ACC112 (cell line): ENCODE data around the gene DNM3.

Source experiments
- H2AFZ ChIP-seq: fragments of 200-600 bp; sonication (generic); one replicate; pipeline ENCODE4 v1.6.0; 2017; ENCODE audit warnings: antibody characterized with exemption, low read length; ENCODE audit not compliant: unreplicated experiment
- H3K27ac ChIP-seq: fragments of 200-600 bp; sonication (generic); 2 replicates; pipeline ENCODE4 v1.5.1; 2014; ENCODE audit warnings: low read depth, mild to moderate bottlenecking, antibody characterized with exemption, low read length, moderate library complexity
- H3K27me3 ChIP-seq: fragments of 200-600 bp; sonication (generic); 2 replicates; pipeline ENCODE4 v1.6.1; 2014; ENCODE audit warnings: mild to moderate bottlenecking, antibody characterized with exemption, low read length, moderate library complexity, mixed read lengths; ENCODE audit not compliant: insufficient read depth
- H3K36me3 ChIP-seq: fragments of 200-600 bp; sonication (generic); 2 replicates; pipeline ENCODE4 v1.6.1; 2016; ENCODE audit warnings: mild to moderate bottlenecking, antibody characterized with exemption, low read length, moderate library complexity, mixed read lengths; ENCODE audit not compliant: insufficient read depth
- H3K4me1 ChIP-seq: fragments of 200-600 bp; sonication (generic); one replicate; pipeline ENCODE4 v1.6.1; 2016; ENCODE audit warnings: low read length, mixed read lengths; ENCODE audit not compliant: insufficient read depth, unreplicated experiment, control insufficient read depth
- H3K4me3 ChIP-seq: fragments of 200-600 bp; sonication (generic); 2 replicates; pipeline ENCODE4 v1.5.1; 2014; ENCODE audit warnings: mild to moderate bottlenecking, low read depth, low read length
- H3K79me2 ChIP-seq: fragments of 200-600 bp; sonication (generic); one replicate; pipeline ENCODE4 v1.6.0; 2016; ENCODE audit warnings: low read length; ENCODE audit not compliant: control insufficient read depth, unreplicated experiment, insufficient read depth

Gene DNM3

DNA sequence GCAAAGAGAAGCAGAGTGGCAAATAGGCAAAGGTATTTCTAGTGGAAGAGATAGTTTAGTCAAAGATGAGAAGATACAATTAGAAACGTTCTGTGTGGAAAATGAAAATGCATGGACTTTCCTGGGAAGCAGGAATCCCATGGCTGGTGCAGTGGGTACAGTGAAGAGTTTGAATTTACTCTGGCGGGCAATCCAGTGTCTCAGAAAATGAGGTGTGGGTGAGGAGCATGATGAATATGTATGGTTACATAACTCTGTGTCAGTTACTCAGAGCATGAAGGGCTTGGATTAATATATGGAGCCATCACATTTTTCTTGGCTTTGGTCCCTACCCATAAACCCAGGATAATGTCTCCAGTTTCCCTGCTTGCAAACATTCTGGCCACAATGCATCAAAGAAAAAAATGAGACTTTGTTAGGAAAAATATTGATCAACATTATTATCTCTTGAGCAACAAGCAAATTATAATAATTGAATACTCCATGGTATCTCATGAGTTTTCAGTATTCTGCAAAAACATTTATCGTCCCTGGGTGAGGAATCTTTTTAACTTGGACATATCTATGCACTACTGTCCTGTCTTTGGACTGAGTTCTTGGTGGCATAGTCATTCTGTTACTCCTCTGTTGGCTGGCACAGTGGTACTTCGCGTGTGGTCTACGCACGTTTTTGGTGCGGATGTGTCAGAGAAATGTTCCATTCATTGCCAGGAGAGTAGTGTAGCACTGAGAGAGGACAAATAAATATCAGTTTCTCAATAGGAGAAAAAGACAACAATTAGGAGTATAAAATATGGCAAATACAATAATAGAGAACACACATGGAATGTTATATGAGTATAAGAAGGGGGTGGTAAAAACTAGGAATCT lies 405.5 kb downstream of the DNM3 start:
- Histone ChIP-seq H3K79me2 (no peaks in the 10 kb centered on the region), H3K36me3 (no peaks in the 10 kb centered on the region), H3K27ac (no peak overlapping the region), H3K4me3 (no peak overlapping the region), H3K27me3 (no peaks in the 10 kb centered on the region), H2AFZ (no peak overlapping the region), H3K4me1 (peaks cover 4% of the 10 kb centered on the region)

DNA sequence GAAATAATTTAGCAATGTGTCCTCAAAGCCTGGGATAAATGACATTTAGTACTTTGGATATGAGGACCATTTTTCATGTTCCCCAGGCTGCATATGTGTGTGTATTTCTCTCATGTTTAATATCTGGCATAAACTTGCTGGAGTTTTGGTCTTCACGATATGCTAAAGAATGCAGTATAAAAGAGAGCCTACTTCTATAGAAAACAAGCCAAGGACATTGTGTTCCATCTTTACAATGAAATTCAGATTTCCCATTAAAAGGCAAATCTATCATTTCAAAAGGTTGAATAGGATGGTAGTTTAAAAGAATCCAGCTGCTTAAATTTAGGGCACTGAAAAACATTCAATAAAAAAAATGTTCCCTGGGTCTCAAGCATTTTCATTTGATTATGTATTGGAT lies 410.2 kb downstream of the DNM3 start:
- H3K27me3 ChIP-seq, result no peaks in the 10 kb centered on the region
- no peaks in the 10 kb centered on the region for H3K79me2 ChIP-seq
- no peak overlapping the region for H3K4me3 ChIP-seq
- H3K27ac ChIP-seq, result no peak overlapping the region
- peaks cover 36% of the 10 kb centered on the region for H3K4me1 ChIP-seq
- no peak overlapping the region for H2AFZ ChIP-seq
- H3K36me3 ChIP-seq, result no peaks in the 10 kb centered on the region

DNA sequence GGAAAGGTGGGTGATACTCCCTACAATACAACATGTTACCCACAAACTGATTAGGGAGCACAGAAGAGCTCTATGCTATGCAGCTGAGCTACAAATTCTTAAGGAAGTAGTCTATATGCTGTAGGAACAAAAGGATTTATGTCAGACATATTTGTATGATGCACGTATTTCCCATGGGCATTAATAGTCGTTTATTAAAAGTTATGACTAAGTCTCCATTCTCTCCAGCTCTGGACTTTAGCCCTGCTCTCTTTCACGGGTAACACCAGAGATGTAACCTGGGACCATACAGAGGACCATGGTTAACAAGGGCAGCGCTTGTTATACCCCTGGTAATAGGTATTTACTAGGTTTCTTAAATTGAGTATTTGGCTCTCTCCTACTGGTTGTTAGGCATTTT lies 411.0 kb downstream of the DNM3 start:
- Histone ChIP-seq H3K79me2 (no peaks in the 10 kb centered on the region), H3K27ac (no peak overlapping the region), H3K4me3 (no peak overlapping the region), H2AFZ (no peak overlapping the region), H3K27me3 (no peaks in the 10 kb centered on the region), H3K36me3 (no peaks in the 10 kb centered on the region), H3K4me1 (peaks cover 36% of the 10 kb centered on the region)

DNA sequence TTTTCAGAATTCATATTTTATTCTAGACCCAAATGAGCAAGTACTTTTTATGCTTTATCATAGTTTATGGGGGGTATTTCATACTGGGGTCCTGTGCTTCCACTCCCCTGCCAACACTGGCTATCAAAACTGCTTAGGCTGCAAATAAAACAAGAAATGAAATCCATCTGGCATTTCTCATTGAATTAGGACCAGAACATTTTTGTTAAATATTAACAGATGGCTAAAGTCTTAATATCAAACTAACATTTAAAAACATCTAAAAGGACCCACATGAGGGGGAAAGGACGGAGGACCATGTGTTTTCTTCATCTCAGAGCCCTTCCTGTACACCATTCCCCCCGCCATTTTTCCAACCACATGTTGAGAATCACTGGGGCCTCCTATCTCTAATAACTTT lies 411.7 kb downstream of the DNM3 start:
- no peaks in the 10 kb centered on the region for H3K27me3 ChIP-seq
- no peak overlapping the region for H3K27ac ChIP-seq
- no peaks in the 10 kb centered on the region for H3K79me2 ChIP-seq
- no peaks in the 10 kb centered on the region for H3K36me3 ChIP-seq
- peaks cover 36% of the 10 kb centered on the region for H3K4me1 ChIP-seq
- no peak overlapping the region for H3K4me3 ChIP-seq
- no peak overlapping the region for H2AFZ ChIP-seq

DNA sequence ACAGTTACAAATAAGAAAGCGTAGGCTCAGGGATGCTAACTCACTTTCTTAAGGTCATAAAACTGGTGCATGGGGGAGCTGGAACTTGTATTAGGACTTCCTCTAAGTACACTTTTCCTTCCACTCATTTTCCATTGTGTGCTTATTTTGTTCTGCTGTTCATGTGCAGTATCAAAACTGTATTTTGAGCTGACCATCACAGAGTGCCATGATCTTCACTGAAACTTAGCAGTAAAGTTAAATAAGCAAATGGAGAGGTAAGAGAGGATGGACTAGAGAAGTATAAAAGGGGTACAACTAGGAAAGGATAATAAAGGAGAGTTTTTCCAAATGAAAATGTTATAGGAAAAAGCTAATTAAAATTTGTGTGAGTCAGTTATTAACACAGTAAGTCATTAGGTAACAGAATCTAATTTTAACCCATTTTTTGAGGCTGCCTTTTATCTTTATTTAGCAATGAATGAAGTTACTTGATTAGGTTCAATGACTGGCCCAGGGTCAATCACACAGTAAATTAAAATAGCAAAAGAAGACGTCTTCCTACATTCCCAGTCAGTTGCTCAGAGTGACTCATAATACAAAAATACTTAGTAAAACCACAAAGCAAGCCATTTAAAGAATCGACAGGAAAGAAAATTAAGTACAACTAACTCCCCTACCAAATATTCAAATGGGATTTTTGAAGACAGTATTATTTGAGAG lies 413.4 kb downstream of the DNM3 start:
- H3K27me3 ChIP-seq, result no peaks in the 10 kb centered on the region
- H3K27ac ChIP-seq, result peak overlapping the region; percentile 27
- 0 out of 2 replicates have a peak, but pooled peaks cover under 1% of the 10 kb centered on the region for H3K36me3 ChIP-seq
- no peak overlapping the region for H3K4me3 ChIP-seq
- no peaks in the 10 kb centered on the region for H3K79me2 ChIP-seq
- H3K4me1 ChIP-seq, result peaks cover 36% of the 10 kb centered on the region
- no peak overlapping the region for H2AFZ ChIP-seq

DNA sequence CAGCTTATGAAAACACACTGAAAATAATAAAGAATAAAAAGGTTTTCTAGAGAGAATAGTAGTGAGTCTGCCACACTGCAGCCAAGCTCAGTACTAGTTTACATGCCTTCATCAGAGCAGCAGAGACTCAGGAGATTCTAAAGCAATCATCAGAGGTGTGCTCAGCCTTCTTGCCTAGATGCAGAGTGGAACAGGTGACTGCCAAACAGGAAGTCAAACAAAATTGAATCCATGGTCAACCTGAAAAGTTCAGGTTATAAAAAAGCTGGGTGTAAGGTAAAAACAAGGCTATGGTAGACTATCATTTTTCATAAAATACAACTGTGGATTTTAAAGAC lies 413.9 kb downstream of the DNM3 start:
- Histone ChIP-seq H2AFZ (no peak overlapping the region), H3K79me2 (no peaks in the 10 kb centered on the region), H3K27ac (peak overlapping the region; percentile 27), H3K36me3 (0 out of 2 replicates have a peak, but pooled peaks cover 4% of the 10 kb centered on the region), H3K27me3 (no peaks in the 10 kb centered on the region), H3K4me1 (peaks cover 36% of the 10 kb centered on the region), H3K4me3 (no peak overlapping the region)

DNA sequence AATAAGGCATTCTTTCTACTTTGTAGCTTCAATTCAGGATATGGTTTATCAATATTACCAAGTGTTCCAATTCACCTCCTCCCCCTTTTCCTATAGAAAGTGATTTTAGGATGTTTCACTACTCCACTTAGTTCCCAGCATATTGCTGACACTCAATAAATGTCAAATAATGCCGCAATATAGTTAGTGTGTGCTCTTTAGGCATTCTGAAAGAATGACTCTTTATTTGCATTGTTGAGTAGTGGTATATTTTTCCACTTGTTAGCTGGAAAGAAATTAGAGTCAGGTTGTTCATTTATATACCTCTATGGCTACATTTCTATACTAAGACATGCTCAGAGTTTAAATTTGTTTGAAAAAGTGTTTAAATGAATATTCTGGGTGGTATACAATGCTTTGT lies 424.6 kb downstream of the DNM3 start:
- Histone ChIP-seq H3K4me1 (peaks cover 16% of the 10 kb centered on the region), H2AFZ (no peak overlapping the region), H3K79me2 (no peaks in the 10 kb centered on the region), H3K27me3 (no peaks in the 10 kb centered on the region), H3K36me3 (no peaks in the 10 kb centered on the region), H3K27ac (no peak overlapping the region), H3K4me3 (no peak overlapping the region)

DNA sequence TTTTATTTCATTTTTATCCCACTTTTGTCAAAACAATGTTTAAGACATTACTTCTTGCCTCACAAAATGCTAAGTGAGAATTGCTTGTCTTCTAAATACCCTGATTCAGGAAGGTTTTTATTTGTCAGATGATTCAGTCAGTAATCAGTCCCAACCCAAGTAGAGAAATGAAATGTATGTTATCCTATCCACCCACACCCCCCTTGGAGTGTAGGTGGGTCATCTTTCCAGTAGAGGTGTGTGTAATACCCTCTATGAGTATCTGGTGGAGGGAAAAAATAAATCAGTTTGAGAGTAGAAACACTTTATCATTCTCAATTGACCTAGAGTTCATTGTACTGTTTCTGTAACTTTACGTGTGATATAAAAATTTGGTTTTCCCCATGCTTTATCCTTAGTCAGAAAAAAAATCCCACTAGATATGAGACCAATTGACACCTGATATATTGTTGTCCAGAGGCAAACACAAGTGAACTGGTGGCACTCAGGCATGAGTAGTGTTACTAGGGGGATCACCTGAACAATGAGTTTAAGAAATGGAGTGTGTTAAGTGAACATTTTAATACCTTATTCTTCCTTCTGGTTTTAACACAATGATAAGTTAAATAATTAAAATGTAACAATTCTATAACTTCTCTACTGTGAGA lies 425.4 kb downstream of the DNM3 start:
- H3K4me3 ChIP-seq, result no peak overlapping the region
- H3K27me3 ChIP-seq, result no peaks in the 10 kb centered on the region
- no peak overlapping the region for H3K27ac ChIP-seq
- no peaks in the 10 kb centered on the region for H3K79me2 ChIP-seq
- no peak overlapping the region for H2AFZ ChIP-seq
- H3K36me3 ChIP-seq, result no peaks in the 10 kb centered on the region
- H3K4me1 ChIP-seq, result peaks cover 20% of the 10 kb centered on the region

DNA sequence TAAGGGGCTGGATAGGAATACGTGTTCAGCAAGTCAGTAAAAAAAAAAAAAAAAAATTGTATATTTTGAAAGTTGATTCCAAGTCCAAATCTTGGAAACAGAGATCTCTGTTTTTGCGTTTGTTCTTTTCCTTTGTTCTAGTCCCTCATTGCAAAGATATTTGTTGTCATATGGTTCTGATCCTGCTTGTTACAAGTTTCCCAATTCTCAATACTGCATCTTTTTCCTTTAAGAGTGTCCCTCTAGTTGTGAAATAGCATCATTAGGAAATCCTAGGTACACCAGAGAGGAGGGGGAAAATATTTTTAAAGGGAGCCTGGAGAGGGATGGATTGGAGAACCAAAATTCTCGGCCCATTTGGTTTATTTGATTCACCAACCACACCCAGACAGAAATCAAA lies 426.9 kb downstream of the DNM3 start:
- Histone ChIP-seq H3K27me3 (no peaks in the 10 kb centered on the region), H3K79me2 (no peaks in the 10 kb centered on the region), H3K27ac (no peak overlapping the region), H3K4me1 (peaks cover 22% of the 10 kb centered on the region), H3K36me3 (no peaks in the 10 kb centered on the region), H3K4me3 (no peak overlapping the region), H2AFZ (no peak overlapping the region)

DNA sequence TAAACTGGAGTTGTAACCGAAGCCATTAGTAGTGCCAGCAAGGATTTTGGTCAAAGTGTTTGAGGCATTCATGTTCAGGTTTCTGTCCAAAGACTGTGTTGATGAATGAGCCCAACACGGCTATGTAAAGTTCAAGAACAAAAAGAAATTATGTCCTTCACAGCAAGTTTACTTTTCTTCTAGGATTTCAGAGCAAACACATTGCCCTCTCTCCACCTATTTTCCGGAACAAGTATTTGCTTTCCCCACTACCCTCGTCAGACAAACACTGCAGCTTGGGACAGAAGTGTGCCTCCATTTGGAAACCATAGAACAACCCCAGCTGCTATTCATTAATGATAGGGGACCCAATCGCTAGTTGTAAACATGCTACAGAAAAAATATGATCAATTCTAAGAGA lies 427.8 kb downstream of the DNM3 start:
- peaks cover 30% of the 10 kb centered on the region for H3K4me1 ChIP-seq
- peak overlapping the region; percentile 1; the same call in 1 of the 2 replicates for H3K27ac ChIP-seq
- no peaks in the 10 kb centered on the region for H3K27me3 ChIP-seq
- no peaks in the 10 kb centered on the region for H3K36me3 ChIP-seq
- peak overlapping the region; percentile 16 for H2AFZ ChIP-seq
- H3K4me3 ChIP-seq, result no peak overlapping the region
- H3K79me2 ChIP-seq, result no peaks in the 10 kb centered on the region
